Activated T-helper 17 cell treated with anti-CD3 and anti-CD28 coated beads, Interleukin-2, amount 50 U/mL, for 72 hours (primary cell): ENCODE measurements around the gene PDILT. TPM values are rescaled to one million over a fixed set of nuclear protein-coding genes. Genes with fewer than 3 reads are reported as not detected.
A peak's percentile ranks its signal among the peaks of the same experiment; 100 is the strongest.

Experiments
- ATAC-seq: fragments of 150-1000 bp; cut with Tn5 transposase; replicated peaks from 2 replicates; pipeline ENCODE4 v1.10.0; 2021; ENCODE audit warnings: mild to moderate bottlenecking, moderate library complexity
- H3K27ac Mint-ChIP-seq: one replicate; pipeline ENCODE4 v1.8.0; 2022; ENCODE audit warnings: mixed read lengths
- H3K27me3 Mint-ChIP-seq: one replicate; pipeline ENCODE4 v1.8.0; 2022; ENCODE audit warnings: mixed read lengths
- H3K36me3 Mint-ChIP-seq: one replicate; pipeline ENCODE4 v1.8.0; 2022; ENCODE audit warnings: low read depth, mild to moderate bottlenecking, mixed read lengths
- H3K4me1 Mint-ChIP-seq: one replicate; pipeline ENCODE4 v1.8.0; 2022; ENCODE audit warnings: mixed read lengths
- H3K4me3 Mint-ChIP-seq: one replicate; pipeline ENCODE4 v1.8.0; 2022; ENCODE audit warnings: mild to moderate bottlenecking, mixed read lengths
- H3K9me3 Mint-ChIP-seq: one replicate; pipeline ENCODE4 v1.8.0; 2022; ENCODE audit warnings: mixed read lengths
- total RNA-seq, 2 donors: library from RNA; stranded (reverse); gene quantifications; one replicate each; pipeline ENCODE4 v1.2.3, GENCODE V29; 2022

PDILT gene
- total RNA-seq, 2 donors from 2014 or later, result not detected

DNA sequence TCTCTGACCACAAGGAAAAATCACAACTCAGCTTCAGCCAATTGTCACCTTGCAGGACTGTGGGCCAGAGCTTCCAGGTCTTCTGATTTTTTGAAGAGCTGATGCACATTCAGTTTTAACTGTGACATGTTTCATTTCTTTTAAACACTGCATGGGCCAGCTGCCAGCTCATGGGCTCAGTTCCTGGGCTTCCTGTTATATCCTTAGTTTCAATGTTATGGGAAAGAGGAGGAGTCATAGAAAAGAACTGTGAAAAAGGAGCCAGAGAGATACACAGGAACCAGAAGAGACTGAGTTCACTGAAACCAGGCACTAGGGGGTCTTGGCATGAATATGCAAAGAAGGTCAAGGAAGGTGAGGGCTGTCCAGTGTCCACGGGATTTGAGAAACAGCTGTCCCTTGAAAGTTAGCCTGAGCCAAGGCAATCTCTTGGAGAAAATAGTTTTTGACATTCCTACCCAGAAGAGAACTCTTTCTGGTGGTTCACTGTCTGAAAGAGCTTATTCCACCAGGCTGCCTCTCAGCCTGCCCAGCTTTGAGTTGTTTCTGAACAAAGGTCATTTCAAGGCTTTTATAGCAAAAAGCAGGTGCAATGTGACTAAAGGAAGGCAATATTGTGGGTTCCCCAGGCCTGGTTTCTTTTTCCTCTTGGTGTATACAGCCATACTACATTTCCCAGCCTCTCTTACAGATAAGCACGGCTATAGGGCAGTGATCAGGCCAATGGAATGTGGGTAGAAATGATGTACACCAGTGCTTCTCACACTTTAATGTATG, 10.5 kb downstream of the PDILT start:
- Mint-ChIP-seq H3K27me3 (no peaks in the 10 kb centered on the region), H3K4me3 (no peak overlapping the region), H3K9me3 (no peaks in the 10 kb centered on the region), H3K36me3 (no peaks in the 10 kb centered on the region), H3K4me1 (no peaks in the 10 kb centered on the region), H3K27ac (no peak overlapping the region)
- no peak for ATAC-seq

DNA sequence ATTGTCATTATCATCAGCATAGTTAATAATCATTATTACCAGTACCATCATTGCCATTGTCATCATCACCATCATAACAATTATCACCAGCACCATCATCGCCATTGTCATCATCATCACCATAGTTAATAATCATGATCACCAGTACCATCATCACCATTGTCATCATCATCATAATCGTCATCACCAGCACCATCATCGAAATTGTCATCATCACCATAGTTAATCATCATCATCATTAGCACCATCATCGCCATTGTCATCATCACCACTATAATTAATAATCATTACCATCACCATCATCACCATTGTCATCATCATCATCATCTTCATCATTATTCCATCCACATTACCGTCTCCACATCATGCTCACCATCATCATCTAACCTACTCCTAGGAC, 13.5 kb downstream of the PDILT start:
- ATAC-seq, result no peak
- peaks cover 13% of the 10 kb centered on the region for H3K27me3 Mint-ChIP-seq
- H3K4me1 Mint-ChIP-seq, result no peaks in the 10 kb centered on the region
- no peak overlapping the region for H3K27ac Mint-ChIP-seq
- H3K9me3 Mint-ChIP-seq, result no peaks in the 10 kb centered on the region
- H3K4me3 Mint-ChIP-seq, result no peak overlapping the region
- H3K36me3 Mint-ChIP-seq, result no peaks in the 10 kb centered on the region

DNA sequence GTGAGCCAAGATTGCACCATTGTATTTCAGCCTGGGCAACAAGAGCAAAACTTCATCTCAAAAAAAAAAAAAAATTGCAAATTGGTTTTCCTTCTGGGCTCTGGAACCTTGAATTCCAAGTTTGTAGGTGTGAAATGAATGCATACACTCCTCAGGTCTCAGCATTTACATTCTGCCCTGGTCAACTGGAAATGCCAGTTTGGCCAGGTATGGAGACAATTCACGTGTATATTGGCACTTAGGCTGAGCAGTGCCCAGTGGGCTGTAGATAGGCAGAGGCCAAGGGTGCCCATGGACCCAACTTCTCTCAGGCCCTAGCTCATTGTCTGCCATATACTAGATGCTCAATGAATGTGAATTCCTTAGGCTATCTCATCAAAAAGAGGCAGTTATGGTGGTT, 15.7 kb downstream of the PDILT start:
- no peaks in the 10 kb centered on the region for H3K36me3 Mint-ChIP-seq
- H3K27ac Mint-ChIP-seq, result no peak overlapping the region
- H3K4me3 Mint-ChIP-seq, result no peak overlapping the region
- H3K4me1 Mint-ChIP-seq, result no peaks in the 10 kb centered on the region
- peaks cover 13% of the 10 kb centered on the region for H3K27me3 Mint-ChIP-seq
- H3K9me3 Mint-ChIP-seq, result no peaks in the 10 kb centered on the region
- ATAC-seq, result no peak

DNA sequence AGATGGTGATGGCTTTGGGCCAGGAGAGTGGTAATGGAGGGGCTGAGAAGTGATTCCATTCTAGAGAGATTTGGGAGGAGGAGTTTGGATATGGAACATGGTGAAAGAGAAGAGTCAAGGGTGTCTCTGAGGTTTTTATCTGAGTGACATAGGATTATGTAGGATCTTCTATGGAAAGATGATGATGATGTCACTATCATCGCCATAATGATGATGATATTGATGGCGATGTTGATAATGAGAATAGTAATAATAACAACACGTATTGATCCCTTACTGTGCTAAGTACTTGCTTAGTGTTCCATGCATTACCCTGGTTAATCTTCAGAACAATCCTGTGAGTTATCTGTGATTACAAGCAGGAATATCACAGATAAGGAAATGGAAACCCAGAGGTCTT, 16.6 kb downstream of the PDILT start:
- Mint-ChIP-seq H3K27me3 (peaks cover 13% of the 10 kb centered on the region), H3K27ac (no peak overlapping the region), H3K36me3 (no peaks in the 10 kb centered on the region), H3K9me3 (no peaks in the 10 kb centered on the region), H3K4me3 (no peak overlapping the region), H3K4me1 (no peaks in the 10 kb centered on the region)
- no peak for ATAC-seq

DNA sequence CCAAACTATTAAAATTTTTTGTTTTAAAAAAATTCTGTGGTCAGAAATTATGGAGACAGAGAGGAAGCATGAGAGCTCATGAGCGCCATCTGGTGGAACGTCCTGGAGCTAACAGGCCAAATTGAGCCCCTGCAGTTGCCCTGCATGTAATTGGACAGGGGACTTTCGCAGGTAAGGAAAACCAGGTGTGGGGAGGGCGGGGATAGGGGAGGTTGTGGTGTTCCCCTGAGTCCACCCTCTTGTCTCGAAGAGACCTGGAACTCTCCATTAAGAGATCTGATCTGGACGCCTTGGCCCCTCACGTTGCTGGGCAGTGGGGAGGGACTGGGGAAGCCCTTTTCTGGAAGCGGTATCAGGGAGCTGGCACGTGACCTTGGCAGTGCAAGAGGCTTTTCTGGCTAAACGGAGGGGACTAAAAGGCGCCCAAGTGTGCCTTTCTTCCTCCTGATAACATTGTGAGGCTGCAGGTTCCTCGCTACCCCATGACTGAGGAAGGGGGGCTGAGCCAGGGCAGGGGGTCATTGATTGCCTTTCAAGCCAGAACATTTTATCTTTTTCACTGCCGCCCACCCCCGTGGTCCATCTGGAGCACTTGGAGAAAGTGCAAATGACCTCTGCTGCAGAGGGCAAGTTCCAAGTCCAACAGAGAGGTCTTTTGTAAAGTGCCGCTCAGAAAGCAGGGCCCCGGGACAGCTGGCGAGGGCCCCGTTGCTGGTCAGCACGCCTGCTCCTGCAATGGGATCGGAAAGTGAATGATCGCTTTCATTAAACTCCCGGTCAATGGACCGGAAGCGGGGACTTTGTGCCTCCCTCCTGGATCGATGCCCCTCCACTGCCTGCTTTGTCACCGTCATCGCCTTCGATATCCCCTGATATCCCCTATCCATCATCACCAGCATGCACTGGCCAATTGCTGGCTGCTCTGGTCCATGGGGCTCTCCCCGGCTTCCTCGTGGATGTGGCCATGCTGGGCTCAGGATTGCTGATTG, 18.4 kb downstream of the PDILT start:
- Mint-ChIP-seq H3K4me1 (no peaks in the 10 kb centered on the region), H3K4me3 (no peak overlapping the region), H3K9me3 (no peaks in the 10 kb centered on the region), H3K27me3 (peaks cover 13% of the 10 kb centered on the region), H3K36me3 (no peaks in the 10 kb centered on the region), H3K27ac (no peak overlapping the region)
- no peak for ATAC-seq

DNA sequence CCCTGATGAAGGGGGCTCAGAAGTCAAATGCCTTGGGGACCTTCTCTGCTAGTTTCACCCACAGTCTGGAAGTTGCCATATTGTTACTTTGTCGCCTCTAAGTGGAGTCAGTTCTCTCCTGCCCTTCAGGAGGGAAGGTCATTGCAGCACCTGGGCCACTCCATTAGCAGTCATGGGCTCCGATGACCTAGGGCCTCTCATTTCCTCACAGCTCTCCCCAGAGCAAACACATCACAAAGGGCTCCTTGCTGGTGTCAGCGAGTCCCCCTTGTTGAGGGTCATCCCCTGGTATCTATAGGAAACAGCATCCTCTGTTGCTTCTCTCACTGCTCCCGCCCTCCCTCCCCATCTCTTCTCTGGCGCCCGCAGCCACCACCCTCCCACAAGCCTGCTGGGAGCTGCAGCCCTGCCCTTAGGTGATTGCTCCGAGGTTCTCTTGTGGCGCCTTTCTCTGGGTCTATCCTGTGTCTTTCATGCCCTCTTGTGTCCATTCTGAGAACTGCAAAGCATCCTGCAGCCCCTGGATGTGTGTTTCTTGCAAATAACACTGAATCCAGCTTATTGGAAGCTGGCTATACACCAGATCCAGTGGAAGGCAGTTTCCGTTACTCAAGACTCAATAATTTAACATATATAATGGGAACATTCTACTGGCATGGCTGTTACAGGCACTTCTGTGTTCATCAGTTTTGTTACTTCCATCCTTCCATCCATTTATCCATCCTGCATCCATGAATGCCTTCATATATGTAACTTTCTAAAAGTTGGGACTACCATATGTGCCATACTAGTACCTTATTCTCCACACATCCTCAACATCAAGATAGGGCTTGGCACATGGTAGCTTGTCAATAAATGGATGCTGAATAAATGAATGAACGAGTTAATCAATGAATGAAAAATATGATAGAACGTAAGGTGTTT, 21.2 kb downstream of the PDILT start:
- Mint-ChIP-seq H3K27me3 (peaks cover 16% of the 10 kb centered on the region), H3K9me3 (no peaks in the 10 kb centered on the region), H3K4me1 (no peaks in the 10 kb centered on the region), H3K36me3 (no peaks in the 10 kb centered on the region), H3K27ac (no peak overlapping the region), H3K4me3 (no peak overlapping the region)
- peak; percentile 65 for ATAC-seq

DNA sequence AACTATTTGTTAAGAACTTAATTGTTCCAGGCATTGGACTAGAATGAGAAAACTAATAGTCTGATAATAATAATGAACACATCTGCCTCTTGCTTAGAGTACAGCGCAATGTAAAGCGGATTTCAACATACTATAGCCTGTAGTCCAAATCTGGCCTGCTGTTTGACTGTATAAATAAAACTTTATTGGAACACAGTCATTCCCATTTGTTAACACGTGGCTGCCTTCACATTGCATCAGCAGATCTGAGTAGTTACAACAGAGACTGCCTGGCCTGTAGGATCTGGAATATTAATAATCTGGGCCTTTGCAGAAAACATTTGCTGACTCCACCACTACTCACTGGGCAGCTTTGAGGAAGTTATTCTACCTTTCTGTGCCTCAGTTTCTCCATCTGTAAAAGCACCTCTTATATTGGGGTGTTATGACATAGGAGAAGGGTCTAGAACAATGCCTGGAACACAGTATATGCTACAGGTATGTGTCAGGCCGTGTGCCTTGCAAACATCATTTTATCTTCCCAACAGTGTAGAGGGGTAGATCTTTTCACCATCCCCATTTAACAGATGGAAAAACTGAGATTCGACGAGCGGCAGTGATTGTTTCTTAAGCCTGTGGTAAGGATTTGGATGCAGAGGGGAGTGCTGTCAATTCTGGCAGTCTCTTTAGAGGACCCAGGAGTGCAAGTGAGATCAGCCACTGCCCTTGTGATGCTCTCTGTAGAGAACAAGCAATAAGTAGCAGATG, 22.2 kb downstream of the PDILT start:
- H3K4me1 Mint-ChIP-seq, result no peaks in the 10 kb centered on the region
- H3K27me3 Mint-ChIP-seq, result peaks cover 15% of the 10 kb centered on the region
- H3K4me3 Mint-ChIP-seq, result no peak overlapping the region
- H3K27ac Mint-ChIP-seq, result no peak overlapping the region
- ATAC-seq, result no peak
- no peaks in the 10 kb centered on the region for H3K36me3 Mint-ChIP-seq
- H3K9me3 Mint-ChIP-seq, result no peaks in the 10 kb centered on the region

DNA sequence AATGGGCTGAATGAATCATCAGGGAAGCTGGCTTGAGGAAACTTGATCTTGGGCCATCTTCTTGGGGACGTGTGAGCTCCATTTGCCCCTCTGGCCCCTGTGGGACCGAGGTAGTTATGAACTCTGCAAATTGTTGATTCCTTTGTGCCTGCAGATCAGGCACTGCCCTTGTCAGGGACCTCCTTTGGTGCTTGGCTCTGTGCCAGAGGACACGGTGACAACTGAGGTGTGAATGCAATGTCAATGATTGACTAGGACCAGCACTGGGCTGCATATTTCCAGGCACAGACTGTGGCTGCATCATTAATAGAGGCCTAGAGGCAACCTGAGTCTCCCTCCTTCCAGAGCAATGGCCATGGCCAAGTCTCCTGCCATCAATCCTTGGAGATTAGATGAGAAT, 23.8 kb downstream of the PDILT start:
- Mint-ChIP-seq H3K27me3 (peaks cover 6% of the 10 kb centered on the region), H3K9me3 (no peaks in the 10 kb centered on the region), H3K36me3 (no peaks in the 10 kb centered on the region), H3K4me1 (no peaks in the 10 kb centered on the region), H3K4me3 (no peak overlapping the region), H3K27ac (no peak overlapping the region)
- no peak for ATAC-seq

DNA sequence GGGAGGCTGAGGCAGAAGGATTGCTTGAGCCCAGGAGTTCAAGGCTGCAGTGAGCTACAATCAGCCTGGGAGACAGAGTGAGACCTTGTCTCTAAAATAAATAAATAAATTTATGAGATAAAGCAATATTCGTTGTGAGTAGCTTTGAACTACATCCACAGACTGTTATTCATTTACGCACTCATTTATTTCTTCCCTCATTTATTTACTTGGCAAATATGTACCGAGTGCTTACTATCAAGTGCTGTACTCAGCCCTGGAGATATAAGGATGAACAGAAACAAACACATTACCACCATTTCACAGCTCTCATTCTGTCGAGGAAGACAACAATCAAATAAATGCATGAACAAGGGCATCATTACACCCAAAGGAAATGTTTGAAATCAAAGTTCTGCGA, 27.4 kb downstream of the PDILT start:
- ATAC-seq, result no peak
- Mint-ChIP-seq H3K27ac (no peak overlapping the region), H3K27me3 (peaks cover 12% of the 10 kb centered on the region), H3K4me3 (no peak overlapping the region), H3K36me3 (no peaks in the 10 kb centered on the region), H3K4me1 (no peaks in the 10 kb centered on the region), H3K9me3 (no peaks in the 10 kb centered on the region)

DNA sequence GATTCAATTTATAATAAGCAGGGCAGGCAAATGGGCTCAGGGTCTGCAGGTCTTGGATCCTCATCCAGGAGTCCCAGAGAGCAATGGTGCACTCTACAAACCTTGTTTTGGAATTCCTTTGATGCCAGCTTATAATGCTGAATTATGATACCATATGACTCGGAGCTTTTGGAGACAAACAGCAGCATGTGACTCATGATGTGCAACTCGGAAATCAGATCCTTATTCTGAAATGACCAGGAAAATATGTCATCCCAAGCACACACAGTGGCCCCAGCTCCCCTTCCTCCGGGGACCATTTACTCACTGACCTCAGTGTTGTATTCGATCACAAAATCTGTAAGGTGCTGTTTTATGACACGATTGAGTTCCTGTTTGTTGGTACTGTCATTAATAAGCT, 31.8 kb downstream of the PDILT start:
- Mint-ChIP-seq H3K4me3 (no peak overlapping the region), H3K9me3 (no peaks in the 10 kb centered on the region), H3K27me3 (peaks cover 20% of the 10 kb centered on the region), H3K27ac (no peak overlapping the region), H3K36me3 (no peaks in the 10 kb centered on the region), H3K4me1 (no peaks in the 10 kb centered on the region)
- ATAC-seq, result no peak

DNA sequence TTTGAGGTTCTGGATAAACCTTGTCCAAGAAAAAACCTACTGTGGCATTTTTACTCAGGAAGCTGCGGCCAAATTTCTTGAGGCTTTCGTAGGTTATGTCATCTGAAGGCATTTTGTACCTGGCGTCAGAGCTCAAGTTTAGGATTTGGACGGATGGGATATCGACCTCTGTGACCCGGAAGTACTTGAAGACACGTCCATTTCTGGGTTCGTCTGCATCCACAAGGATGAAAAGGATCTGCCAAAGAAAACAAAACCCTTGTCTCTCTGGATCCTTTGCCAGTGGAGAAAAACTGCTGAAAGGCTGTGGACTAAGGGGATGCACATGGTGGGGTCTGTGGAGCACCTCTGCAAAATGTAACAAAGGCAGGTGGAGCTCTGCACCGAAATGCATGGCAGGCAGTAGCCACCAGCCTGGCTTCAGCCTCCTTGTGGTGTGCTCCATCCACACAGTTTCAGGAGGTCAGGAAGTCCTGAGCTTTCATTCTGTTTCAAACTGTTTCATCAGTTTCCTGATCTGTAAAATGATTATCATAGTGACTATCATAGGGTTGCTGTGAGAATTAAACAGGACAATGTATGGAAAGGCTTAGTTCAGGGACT, 35.0 kb downstream of the PDILT start:
- no peak overlapping the region for H3K27ac Mint-ChIP-seq
- no peak overlapping the region for H3K4me3 Mint-ChIP-seq
- H3K4me1 Mint-ChIP-seq, result no peaks in the 10 kb centered on the region
- peaks cover 26% of the 10 kb centered on the region for H3K27me3 Mint-ChIP-seq
- H3K36me3 Mint-ChIP-seq, result no peaks in the 10 kb centered on the region
- H3K9me3 Mint-ChIP-seq, result no peaks in the 10 kb centered on the region
- no peak for ATAC-seq

DNA sequence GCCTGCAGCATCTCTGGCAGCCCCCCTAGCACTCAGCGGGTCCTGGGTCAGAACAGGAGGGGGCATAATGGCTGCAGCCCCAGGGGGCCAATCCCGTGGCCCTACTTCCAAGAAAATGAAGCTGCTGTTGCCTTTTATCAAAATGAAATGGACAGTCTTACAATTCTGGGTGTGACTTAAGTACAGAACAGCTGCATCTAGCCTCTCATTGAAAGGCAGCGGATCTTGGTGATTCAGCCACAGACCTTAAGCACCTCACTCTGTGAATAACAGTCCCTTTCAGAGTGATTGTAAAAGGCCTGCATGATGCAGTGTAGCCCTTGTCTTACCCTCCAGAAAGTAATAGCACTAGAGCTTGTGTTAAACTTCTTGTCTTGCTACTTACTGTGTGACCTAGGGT, 40.5 kb downstream of the PDILT start:
- H3K36me3 Mint-ChIP-seq, result no peaks in the 10 kb centered on the region
- no peak overlapping the region for H3K4me3 Mint-ChIP-seq
- peaks cover 23% of the 10 kb centered on the region for H3K27me3 Mint-ChIP-seq
- H3K9me3 Mint-ChIP-seq, result no peaks in the 10 kb centered on the region
- H3K4me1 Mint-ChIP-seq, result no peaks in the 10 kb centered on the region
- ATAC-seq, result no peak
- no peak overlapping the region for H3K27ac Mint-ChIP-seq

DNA sequence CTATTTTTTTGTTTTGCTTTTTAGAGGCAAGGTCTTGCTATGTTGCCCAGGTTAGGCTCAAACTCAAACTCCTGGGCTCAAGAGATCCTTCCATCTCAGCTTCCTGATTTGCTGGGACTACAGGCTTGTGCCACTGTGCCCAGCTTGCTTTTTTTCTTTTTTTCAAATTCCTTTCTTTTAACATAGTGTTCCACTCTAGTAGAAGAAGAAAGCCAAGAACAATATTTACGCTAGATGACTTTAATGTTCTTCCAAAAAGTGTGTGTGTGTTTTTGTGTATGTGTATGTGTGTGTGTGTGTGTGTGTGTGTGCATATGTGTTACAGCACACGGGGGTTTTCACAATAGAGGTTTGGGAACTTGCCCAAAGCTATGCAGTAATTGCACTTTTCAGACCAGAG, 41.3 kb downstream of the PDILT start:
- no peak for ATAC-seq
- Mint-ChIP-seq H3K9me3 (no peaks in the 10 kb centered on the region), H3K27me3 (peaks cover 22% of the 10 kb centered on the region), H3K36me3 (no peaks in the 10 kb centered on the region), H3K4me3 (no peak overlapping the region), H3K27ac (no peak overlapping the region), H3K4me1 (no peaks in the 10 kb centered on the region)
